Activated CD8-positive, alpha-beta memory T cell treated with anti-CD3 and anti-CD28 coated beads, Interleukin-2, amount 50 U/mL, for 4 hours (primary cell): ENCODE measurements around the gene CATSPERD.
A peak's percentile ranks its signal among the peaks of the same experiment; 100 is the strongest.

Source experiments
- DNase-seq: peaks from one replicate; pipeline ENCODE4 v3.0.0-alpha.2; 2020

The CATSPERD gene

GRCh38 chr19:5719961-5720790 is at the start of gene CATSPERD, which contains the start of gene LONP1:
Gene CATSPERD (plus strand): TSS chr19:5720637. CDS start chr19:5720738, 101 bp downstream.
Gene LONP1 (minus strand): TSS chr19:5720146. CDS start chr19:5720132, 14 bp downstream.
- peak; percentile 98 for DNase-seq

- DNase-seq = no peak
Measured at GRCh38 chr19:5671600-5671999, 48.8 kb upstream of the CATSPERD start.

GRCh38 chr19:5672708-5673459 is 47.6 kb upstream of the CATSPERD start:
- DNase-seq = no peak

GRCh38 chr19:5673752-5674151 is 46.7 kb upstream of the CATSPERD start:
- no peak for DNase-seq

GRCh38 chr19:5674714-5675113 is 45.7 kb upstream of the CATSPERD start:
- no peak for DNase-seq

GRCh38 chr19:5676105-5676771 is 44.2 kb upstream of the CATSPERD start:
- no peak for DNase-seq

GRCh38 chr19:5676772-5677105 is 43.7 kb upstream of the CATSPERD start:
- no peak for DNase-seq

- no peak for DNase-seq
Measured at GRCh38 chr19:5677136-5677535, 43.3 kb upstream of the CATSPERD start.

- no peak for DNase-seq
Measured at GRCh38 chr19:5677580-5677979, 42.9 kb upstream of the CATSPERD start.

GRCh38 chr19:5678071-5678718 is 42.2 kb upstream of the CATSPERD start:
- no peak for DNase-seq

- no peak for DNase-seq
Measured at GRCh38 chr19:5679289-5680083, 41.0 kb upstream of the CATSPERD start.

GRCh38 chr19:5680084-5680436 is 40.4 kb upstream of the CATSPERD start:
- DNase-seq = no peak

GRCh38 chr19:5680437-5681368 is 39.7 kb upstream of the CATSPERD start, which contains the start of the genes HSD11B1L and MICOS13:
Gene HSD11B1L (plus strand): TSS chr19:5681027. CDS start chr19:5684833, 3,806 bp downstream.
Gene MICOS13 (minus strand): TSS chr19:5680516. CDS start chr19:5680486, 30 bp downstream.
- DNase-seq = peak; percentile 97

- no peak for DNase-seq
Measured at GRCh38 chr19:5681391-5682106, 38.9 kb upstream of the CATSPERD start.

GRCh38 chr19:5682107-5682482 is 38.3 kb upstream of the CATSPERD start:
- no peak for DNase-seq

GRCh38 chr19:5683177-5683886 is 37.1 kb upstream of the CATSPERD start:
- DNase-seq = no peak

GRCh38 chr19:5684694-5685430 is 35.6 kb upstream of the CATSPERD start:
- DNase-seq = no peak

GRCh38 chr19:5686326-5686646 is 34.2 kb upstream of the CATSPERD start:
- no peak for DNase-seq
